Fibroblast of villous mesenchyme (primary cell): ENCODE results near the gene SLC6A7. TPM values are rescaled to one million over a fixed set of nuclear protein-coding genes. Genes with fewer than 3 reads are reported as not detected.

Source experiments
- DNase-seq: peaks from one replicate; pipeline ENCODE4 v3.0.0-alpha.2; 2010; ENCODE audit warnings: low read depth
- H3K4me3 ChIP-seq: 2 replicates; pipeline ENCODE4 v1.5.1; 2011; ENCODE audit warnings: low read depth, mild to moderate bottlenecking, low read length
- CTCF ChIP-seq: IDR thresholded peaks from 2 replicates; pipeline ENCODE4 v1.5.1; 2012; ENCODE audit warnings: low read depth, mild to moderate bottlenecking, low read length; ENCODE audit not compliant: insufficient read depth
- total RNA-seq: library from RNA; depleted of rRNA; stranded (reverse); fragments of >200 nt; gene quantifications from 2 replicates; pipeline ENCODE4 v1.2.3, GENCODE V29; 2012

SLC6A7 gene
- under 0.01 TPM in 2 replicates for total RNA-seq

- TF ChIP-seq CTCF, result no peak
- no peak within 1 kb of the TSS for H3K4me3 ChIP-seq
- no peak for DNase-seq
Observed at GRCh38 chr5:150189728-150190502, at the start of gene SLC6A7. SLC6A7 (plus strand) TSS chr5:150190062; CDS start chr5:150190328, 266 bp downstream.

- H3K4me3 ChIP-seq, result no peak overlapping the region
- TF ChIP-seq CTCF, result no peak
- peak; percentile 99 for DNase-seq
Observed at GRCh38 chr5:150140830-150141229, 49.0 kb upstream of the SLC6A7 start.

- peak; percentile 92 for DNase-seq
- no peak for TF ChIP-seq CTCF
- H3K4me3 ChIP-seq, result no peak overlapping the region
Observed at GRCh38 chr5:150141544-150142184, 48.2 kb upstream of the SLC6A7 start.

GRCh38 chr5:150142185-150142958 is 47.5 kb upstream of the SLC6A7 start:
- DNase-seq, result no peak
- no peak overlapping the region for H3K4me3 ChIP-seq
- TF ChIP-seq CTCF, result no peak

- no peak for TF ChIP-seq CTCF
- H3K4me3 ChIP-seq, result no peak overlapping the region
- DNase-seq, result peak; percentile 98
Observed at GRCh38 chr5:150142959-150143349, 46.9 kb upstream of the SLC6A7 start.

GRCh38 chr5:150143350-150144245 is 46.3 kb upstream of the SLC6A7 start:
- TF ChIP-seq CTCF, result no peak
- H3K4me3 ChIP-seq, result peak overlapping the region; percentile 24
- DNase-seq, result peak; percentile 97
